GM10266 (cell line): Measurements from ENCODE around the gene GRID2.
A peak's percentile ranks its signal among the peaks of the same experiment; 100 is the strongest.

ENCODE experiments used
- DNase-seq: peaks from one replicate; pipeline ENCODE4 v3.0.0; 2012; ENCODE audit errors: extremely low spot score
- TF ChIP-seq, protein P1 (sequence below): IDR thresholded peaks from 2 replicates; pipeline ENCODE4 v1.5.1; 2012; ENCODE audit warnings: mild to moderate bottlenecking, low read depth; ENCODE audit not compliant: control insufficient read depth, insufficient read depth; ENCODE audit errors: missing control alignments

GRID2 gene

DNA sequence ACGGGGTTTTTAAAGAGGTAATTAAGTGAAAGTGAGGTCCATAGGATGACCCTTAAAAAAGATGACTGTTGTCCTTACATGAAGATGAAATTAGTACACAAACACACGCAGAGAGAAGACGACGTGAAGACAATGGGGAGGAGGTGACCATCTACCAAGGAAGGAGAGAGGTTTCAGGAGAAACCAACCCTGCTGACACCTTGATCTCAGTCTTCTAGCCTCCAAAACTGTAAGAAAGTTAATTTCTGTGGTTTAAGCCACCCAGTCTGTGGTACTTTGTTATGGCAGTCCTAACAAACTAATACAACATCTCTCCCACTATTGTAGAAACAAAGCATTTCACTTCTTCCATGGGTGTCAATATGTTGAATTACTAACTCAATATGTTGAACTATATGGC is 1385.2 kb downstream of the GRID2 start:
- TF ChIP-seq, protein P1, sequence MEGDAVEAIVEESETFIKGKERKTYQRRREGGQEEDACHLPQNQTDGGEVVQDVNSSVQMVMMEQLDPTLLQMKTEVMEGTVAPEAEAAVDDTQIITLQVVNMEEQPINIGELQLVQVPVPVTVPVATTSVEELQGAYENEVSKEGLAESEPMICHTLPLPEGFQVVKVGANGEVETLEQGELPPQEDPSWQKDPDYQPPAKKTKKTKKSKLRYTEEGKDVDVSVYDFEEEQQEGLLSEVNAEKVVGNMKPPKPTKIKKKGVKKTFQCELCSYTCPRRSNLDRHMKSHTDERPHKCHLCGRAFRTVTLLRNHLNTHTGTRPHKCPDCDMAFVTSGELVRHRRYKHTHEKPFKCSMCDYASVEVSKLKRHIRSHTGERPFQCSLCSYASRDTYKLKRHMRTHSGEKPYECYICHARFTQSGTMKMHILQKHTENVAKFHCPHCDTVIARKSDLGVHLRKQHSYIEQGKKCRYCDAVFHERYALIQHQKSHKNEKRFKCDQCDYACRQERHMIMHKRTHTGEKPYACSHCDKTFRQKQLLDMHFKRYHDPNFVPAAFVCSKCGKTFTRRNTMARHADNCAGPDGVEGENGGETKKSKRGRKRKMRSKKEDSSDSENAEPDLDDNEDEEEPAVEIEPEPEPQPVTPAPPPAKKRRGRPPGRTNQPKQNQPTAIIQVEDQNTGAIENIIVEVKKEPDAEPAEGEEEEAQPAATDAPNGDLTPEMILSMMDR: no peak
- DNase-seq: no peak

DNA sequence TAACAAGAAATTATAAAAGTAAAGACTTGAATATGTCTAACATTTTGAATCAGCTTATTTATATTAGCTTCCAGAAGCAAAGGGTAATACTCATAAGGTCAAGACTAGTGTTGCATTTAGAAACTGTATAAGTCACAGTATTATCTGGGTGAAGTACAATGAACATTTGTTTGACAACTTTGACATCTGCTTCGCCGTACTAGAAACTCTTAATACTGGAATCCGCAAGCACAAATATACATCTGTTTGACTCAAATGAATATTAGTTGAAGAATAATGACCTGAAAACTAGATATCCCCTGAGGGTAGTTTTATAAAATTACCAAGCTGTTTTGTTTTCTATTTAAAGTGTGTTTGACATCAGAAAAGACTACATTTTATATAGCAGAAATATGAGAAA is 1389.4 kb downstream of the GRID2 start:
- TF ChIP-seq, protein P1: no peak
- no peak for DNase-seq

DNA sequence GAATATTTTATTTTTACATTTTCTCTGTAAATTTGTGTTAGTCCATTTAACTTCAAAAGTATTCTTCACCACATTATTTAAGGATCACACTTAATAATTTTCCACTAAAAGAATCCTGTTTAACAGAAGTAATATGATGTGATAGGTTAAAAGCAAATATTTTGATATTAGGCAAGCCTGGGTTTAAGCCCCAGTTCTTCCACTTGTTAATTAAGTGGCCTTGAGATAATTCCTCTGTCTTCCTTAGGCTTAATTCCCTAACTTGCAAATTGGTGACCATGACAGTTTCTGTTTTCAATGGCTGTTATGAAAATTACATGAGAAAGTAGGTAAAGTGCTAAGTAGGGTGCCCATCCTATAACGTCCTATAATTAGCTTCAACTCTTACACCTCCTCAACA is 1394.9 kb downstream of the GRID2 start:
- TF ChIP-seq, protein P1: no peak
- no peak for DNase-seq

DNA sequence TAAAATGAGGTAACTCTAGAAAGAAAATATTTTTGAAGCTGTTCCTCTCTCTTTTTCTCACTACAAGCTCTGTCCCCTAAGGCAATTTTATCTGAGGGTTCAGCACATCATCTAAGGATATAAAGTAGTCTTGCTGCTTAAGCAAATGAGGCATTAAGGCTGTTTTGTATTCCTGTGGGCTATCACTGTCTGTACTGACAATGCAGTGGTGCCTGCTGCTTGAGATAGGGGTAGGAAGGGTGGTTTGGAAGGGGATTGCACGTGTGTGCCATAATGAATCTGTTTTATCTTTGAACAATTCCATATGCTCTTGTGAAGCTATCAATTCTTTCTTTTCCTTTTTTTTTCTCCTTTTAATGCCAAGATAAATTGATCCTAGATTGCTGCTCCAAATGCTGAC is 1396.8 kb downstream of the GRID2 start:
- TF ChIP-seq, protein P1: no peak
- no peak for DNase-seq

DNA sequence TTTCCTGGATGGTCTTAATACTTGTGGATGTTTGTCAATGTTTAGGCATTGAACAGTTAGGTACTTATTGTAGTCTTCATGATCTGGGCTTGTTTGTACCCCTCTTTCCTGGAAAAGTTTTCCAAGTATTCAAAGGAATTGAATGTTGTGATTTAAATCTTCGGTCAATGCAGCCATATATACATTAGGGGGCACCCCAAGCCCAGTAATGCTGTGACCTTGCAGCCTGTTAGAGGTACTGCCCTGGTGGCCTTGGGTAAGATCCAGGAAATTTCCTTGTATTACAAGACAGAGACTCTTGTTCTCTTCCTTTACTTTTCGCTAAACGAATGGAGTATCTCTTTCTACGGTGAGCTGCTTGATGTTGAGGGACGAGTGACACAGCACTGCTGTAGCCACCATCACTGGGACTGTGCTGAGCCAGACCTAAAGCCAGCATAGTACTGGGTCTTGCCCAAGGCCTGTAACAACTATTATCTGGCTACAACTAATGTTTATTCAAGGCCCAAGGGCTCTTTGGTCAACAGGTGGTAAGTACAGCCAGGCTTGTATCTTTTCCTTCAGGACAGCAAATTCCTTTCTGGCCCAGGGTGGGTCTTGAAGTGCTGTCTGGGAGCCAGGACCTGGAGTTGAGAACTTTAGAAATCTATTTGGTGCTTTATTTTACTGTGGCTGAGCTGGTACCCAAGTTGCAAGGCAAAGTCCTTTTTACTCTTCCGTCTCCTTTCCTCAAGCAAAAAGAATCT is 1406.5 kb downstream of the GRID2 start:
- TF ChIP-seq, protein P1: peak; percentile 60
- DNase-seq: peak; percentile 5

DNA sequence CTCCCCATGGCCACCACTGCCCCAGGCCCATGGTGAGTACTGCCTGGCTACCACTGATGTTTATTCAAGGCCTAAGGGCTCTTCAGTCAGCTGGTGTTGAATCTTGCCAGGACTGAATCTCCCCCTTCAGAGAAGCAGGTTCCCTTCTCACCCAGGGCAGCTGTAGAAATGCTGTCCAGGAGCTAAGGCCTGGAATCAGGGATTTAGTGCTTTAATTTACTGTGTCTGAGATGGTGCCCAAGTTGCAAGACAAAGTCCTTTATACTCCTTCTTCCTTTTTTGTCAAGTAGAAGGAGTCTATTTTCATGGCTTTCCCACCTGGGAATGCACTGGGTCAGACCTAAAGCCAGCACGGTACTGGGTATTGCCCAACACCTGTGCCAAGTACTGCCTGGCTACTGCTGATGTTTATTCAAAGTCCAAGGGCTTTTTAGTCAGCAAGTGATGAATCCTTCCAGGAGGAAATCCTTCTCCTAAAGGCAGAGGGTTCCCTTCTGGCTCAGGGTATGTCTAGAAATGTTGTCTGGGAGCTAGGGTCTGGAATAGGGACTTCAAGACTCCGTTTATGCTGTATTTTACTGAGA is 1407.2 kb downstream of the GRID2 start:
- DNase-seq: no peak
- TF ChIP-seq, protein P1: no peak

DNA sequence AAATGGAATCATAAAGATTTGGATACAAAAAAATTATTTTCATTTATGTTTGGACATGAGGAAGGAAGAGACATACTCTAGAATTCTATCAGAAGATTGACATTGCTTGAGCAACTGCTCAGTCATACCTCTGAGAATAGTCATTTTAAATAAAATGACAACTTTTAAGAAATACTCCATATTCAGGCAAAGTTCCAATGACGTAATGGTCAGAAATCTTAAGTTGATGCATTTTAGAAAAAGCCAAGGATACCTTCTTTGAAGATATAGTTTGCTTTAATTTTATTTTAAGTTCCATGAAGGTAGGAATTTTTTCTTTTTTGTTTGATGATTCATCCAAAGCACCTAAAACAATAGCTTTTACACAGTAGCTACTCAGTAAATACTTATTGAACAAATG is 1414.5 kb downstream of the GRID2 start:
- TF ChIP-seq, protein P1: no peak
- no peak for DNase-seq
